HG03135 (cell line): ENCODE measurements around the gene GATAD2B.
"Not testable (repeated sequence)": the region's sequence is repeated elsewhere in the genome, so short reads cannot be mapped to it uniquely, and the experiment has no call there.

Experiments
- ATAC-seq: cut with Tn5 transposase; IDR thresholded peaks from one replicate; pipeline ENCODE4 v1.9.1; 2021; ENCODE audit warnings: mild to moderate bottlenecking, moderate library complexity; ENCODE audit not compliant: unreplicated experiment

Gene GATAD2B

DNA sequence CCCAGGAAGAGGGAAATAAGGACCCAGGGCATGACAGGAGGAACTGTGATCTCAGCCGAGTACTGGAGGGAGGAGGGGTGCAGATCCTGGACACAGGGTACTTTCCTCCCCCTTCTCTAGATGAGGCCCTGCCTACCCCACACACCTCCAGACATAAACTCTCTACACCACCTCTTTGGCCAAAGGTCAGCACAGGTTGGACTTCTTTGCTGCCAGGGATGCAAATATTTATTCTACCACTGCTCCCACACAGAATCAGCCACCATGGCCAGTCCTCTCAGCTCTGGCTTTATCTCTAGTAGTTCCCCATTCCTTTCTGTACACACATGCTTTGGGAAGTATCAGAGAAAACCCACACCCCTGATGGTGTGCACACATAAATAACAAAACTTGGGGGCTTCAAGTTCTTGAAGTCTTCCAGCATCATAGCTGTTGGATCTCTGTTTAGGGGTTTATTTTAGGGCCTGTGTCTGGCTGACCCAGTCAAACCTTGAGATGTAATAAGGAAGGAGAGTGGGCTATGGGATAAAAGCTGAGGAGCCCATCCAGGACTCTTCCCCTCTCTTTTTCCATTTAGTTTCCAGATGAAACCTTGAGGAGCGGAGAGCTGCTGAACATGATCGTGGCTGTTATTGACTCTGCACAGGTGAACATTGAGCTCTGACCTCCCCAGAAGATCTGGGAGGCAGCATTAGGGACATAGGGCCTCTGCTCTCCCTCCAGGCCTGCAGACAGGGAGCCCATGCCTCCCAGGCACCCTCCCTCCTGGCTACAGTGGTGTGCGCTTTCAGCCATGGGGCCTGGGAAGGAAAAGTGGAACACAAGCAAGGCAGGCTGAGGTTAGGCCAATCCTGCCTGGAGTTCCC lies 154.2 kb downstream of the GATAD2B start:
- ATAC-seq = no peak

DNA sequence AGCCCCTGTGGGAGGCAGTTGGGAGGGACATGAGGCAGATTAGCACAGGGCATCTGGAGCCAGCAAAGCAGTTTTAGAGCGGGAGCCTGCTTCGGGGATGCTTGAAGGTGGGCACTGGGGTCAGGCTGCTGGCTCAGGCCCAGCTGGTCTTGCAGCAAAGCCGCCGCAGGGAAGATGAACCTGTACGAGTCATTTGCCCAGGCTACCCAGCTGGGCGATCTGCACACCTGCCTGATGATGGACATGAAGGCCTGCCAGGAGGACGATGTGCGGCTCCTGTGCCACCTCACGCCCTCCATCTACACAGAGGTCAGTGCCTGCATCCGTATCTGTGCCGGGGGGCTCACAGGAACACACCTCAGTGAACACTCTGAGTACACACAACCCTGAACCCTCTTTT lies 155.3 kb downstream of the GATAD2B start:
- no peak for ATAC-seq

DNA sequence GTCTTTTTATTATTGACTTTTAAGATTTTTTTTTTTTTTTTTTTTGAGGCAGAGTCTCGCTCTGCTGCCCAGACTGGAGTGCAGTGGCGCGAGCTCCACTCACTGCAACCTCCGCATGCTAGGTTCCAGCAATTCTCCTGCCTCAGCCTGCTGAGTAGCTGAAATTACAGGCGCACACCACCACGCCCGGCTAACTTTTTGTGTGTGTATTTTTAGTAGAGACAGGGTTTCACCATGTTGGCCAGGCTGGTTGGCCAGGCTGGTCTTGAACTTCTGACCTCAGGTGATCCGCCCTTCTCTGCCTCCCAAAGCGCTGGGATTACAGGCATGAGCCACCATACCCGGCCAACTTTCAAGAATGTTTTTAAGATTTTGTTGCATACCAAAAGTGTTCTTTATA lies 156.1 kb downstream of the GATAD2B start:
- ATAC-seq = not testable (repeated sequence)

DNA sequence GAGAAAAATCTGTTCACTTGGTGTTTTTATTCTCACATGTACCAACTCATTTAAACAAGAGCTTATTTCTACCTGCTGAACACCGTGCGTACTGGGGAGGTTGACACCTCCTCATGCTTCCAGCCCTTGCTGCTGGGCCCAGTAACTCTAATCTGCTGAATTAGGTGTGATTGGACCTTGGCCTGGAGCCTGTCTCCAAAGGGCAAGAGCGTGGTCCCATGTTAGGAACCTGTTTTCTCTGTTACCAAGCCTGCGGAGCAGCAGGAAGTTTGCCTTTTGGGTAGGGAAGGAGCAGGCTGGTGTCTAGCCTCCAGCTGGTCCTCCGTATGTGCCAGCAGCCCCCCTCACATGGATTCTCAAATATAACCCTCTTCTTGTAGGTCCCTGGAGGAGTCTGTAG lies 158.5 kb downstream of the GATAD2B start:
- no peak for ATAC-seq

DNA sequence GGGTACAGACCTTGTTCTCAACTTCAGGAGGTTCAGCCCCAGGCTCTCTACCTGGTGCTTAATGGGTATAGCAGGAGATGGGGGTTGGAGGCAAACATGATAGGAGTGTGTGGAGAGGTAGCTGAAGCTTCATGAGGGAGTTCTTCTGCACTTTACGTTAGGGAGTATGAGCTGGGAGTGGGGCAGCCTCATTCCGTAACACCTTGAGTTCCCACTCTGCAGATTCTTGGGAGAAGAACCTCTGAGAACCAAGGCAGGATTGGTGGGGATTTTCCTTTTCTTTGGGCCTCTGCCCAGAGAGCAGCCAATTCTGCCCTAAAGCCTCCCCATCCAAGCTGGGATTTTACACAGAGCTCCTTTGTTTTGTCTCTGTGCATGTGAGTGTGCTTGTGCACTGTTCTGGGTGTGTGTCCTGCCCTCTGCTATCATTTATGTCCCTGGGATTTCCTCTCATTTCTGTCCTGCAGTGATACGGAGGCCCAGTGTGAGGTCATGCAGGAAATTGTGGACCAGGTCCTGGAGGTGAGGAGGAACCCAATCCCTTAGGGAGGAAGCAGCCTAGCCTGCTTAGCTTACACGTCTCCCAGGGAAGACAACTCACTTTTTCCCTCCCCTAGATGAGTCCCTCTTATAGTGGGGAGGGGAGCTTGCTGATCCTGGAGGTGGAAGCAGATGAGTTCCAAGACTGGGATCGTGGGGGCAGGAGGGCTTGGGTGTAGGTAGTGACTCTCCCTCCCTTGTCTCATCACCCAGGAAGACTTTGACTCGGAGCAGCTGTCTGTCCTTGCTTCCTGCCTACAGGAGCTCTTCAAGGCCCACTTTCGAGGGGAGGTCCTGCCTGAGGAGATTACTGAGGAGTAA lies 159.2 kb downstream of the GATAD2B start:
- no peak for ATAC-seq

DNA sequence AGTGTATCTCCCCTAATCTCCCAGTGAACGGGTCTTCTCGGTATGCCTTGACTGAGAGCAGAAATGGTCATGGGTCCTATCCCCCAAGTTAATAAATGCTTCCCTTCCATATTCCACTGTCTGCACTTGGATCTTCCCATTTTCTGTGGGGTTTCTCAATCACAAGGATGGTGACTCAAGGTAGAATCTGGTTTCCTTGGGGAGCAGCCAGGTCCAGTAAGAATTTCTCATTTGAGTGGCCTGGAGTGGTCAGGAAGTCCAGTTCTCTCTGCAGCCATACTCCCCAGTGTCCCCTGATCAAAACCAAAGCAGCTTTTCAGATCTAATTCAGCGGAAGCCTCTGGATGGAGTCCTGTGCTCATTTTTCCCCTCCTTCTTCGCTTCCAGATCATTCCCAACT lies 162.3 kb downstream of the GATAD2B start:
- no peak for ATAC-seq
